MM.1S (cell line): ENCODE data around the gene BCAS3.

Experiments used
- DNase-seq: peaks from one replicate; pipeline ENCODE4 v3.0.0-alpha.2; 2015
- H2AFZ ChIP-seq: fragments of 300-600 bp; sonication (generic); 2 replicates; pipeline ENCODE4 v1.6.0; 2016; ENCODE audit warnings: antibody characterized with exemption, low read length
- H3F3A ChIP-seq: fragments of 300-600 bp; sonication (generic); 2 replicates; pipeline ENCODE4 v1.6.1; 2016; ENCODE audit warnings: mild to moderate bottlenecking, antibody characterized with exemption, low read length, moderate library complexity, mixed read lengths; ENCODE audit not compliant: insufficient read depth
- H3K27ac ChIP-seq: fragments of 300-600 bp; sonication (generic); 2 replicates; pipeline ENCODE4 v1.5.1; 2016; ENCODE audit warnings: mild to moderate bottlenecking, low read length
- H3K27me3 ChIP-seq: fragments of 300-600 bp; sonication (generic); replicated peaks from 2 replicates; pipeline ENCODE4 v1.6.0; 2016; ENCODE audit warnings: low read length; ENCODE audit not compliant: insufficient read depth
- H3K36me3 ChIP-seq: fragments of 300-600 bp; sonication (generic); replicated peaks from 2 replicates; pipeline ENCODE4 v1.6.1; 2016; ENCODE audit warnings: mild to moderate bottlenecking, low read length, mixed read lengths; ENCODE audit not compliant: insufficient read depth
- H3K4me1 ChIP-seq: fragments of 300-600 bp; sonication (generic); 2 replicates; pipeline ENCODE4 v1.6.1; 2016; ENCODE audit warnings: low read length, mixed read lengths
- H3K4me2 ChIP-seq: fragments of 300-600 bp; sonication (generic); 2 replicates; pipeline ENCODE4 v1.6.0; 2016; ENCODE audit warnings: low read depth, low read length
- H3K4me3 ChIP-seq: fragments of 300-600 bp; sonication (generic); 2 replicates; pipeline ENCODE4 v1.5.1; 2016; ENCODE audit warnings: low read length, mixed read lengths
- H3K79me2 ChIP-seq: fragments of 300-600 bp; sonication (generic); 2 replicates; pipeline ENCODE4 v1.6.1; 2016; ENCODE audit warnings: mixed run types, low read length, mixed read lengths
- H3K9ac ChIP-seq: fragments of 300-600 bp; sonication (generic); 2 replicates; pipeline ENCODE4 v1.6.1; 2016; ENCODE audit warnings: low read length, mixed read lengths
- H3K9me2 ChIP-seq: fragments of 300-600 bp; sonication (generic); replicated peaks from 2 replicates; pipeline ENCODE4 v1.6.1; 2016; ENCODE audit warnings: mild to moderate bottlenecking, low read length, mixed read lengths; ENCODE audit not compliant: insufficient read depth
- H3K9me3 ChIP-seq: fragments of 300-600 bp; sonication (generic); replicated peaks from 2 replicates; pipeline ENCODE4 v1.6.1; 2016; ENCODE audit warnings: mild to moderate bottlenecking, low read length, mixed read lengths; ENCODE audit not compliant: insufficient read depth
- H4K20me1 ChIP-seq: fragments of 300-600 bp; sonication (generic); 2 replicates; pipeline ENCODE4 v1.6.1; 2016; ENCODE audit warnings: mild to moderate bottlenecking, low read length, moderate library complexity, mixed read lengths; ENCODE audit not compliant: insufficient read depth
- CTCF ChIP-seq: fragments of 300-600 bp; sonication (generic); IDR thresholded peaks from 2 replicates; pipeline ENCODE4 v1.5.1; 2016; ENCODE audit warnings: antibody characterized with exemption, low read length, mixed read lengths
- EZH2 ChIP-seq: fragments of 300-600 bp; sonication (generic); optimal IDR thresholded peaks from 2 replicates; pipeline ENCODE3; 2017; ENCODE audit warnings: low read depth, mild to moderate bottlenecking, antibody characterized with exemption, low read length, mixed read lengths
- EZH2phosphoT487 ChIP-seq: fragments of 300-600 bp; sonication (generic); IDR thresholded peaks from 2 replicates; pipeline ENCODE4 v1.6.1; 2018; ENCODE audit warnings: antibody characterized with exemption, low read length

BCAS3 gene

GRCh38 chr17:61133853-61134252 is 456.2 kb downstream of the BCAS3 start:
- no peaks in the 10 kb centered on the region for H4K20me1 ChIP-seq
- H3K9me3 ChIP-seq = no peaks in the 10 kb centered on the region
- no peak for DNase-seq
- H3K4me2 ChIP-seq = no peak overlapping the region
- no peak overlapping the region for H3K4me3 ChIP-seq
- H3K9ac ChIP-seq = no peak overlapping the region
- H3K27ac ChIP-seq = no peak overlapping the region
- TF ChIP-seq EZH2 (no peak), EZH2phosphoT487 (no peak), CTCF (no peak)
- no peaks in the 10 kb centered on the region for H3K79me2 ChIP-seq
- H3K36me3 ChIP-seq = no peaks in the 10 kb centered on the region
- no peaks in the 10 kb centered on the region for H3K9me2 ChIP-seq
- H3F3A ChIP-seq = peaks cover 1% of the 10 kb centered on the region; the same call in 1 of the 2 replicates
- no peak overlapping the region for H2AFZ ChIP-seq
- H3K27me3 ChIP-seq = no peaks in the 10 kb centered on the region
- peaks cover 5% of the 10 kb centered on the region for H3K4me1 ChIP-seq

- no peaks in the 10 kb centered on the region for H3K79me2 ChIP-seq
- H3K9me3 ChIP-seq = no peaks in the 10 kb centered on the region
- no peaks in the 10 kb centered on the region for H3K36me3 ChIP-seq
- peaks cover 9% of the 10 kb centered on the region for H3F3A ChIP-seq
- TF ChIP-seq CTCF = no peak
- TF ChIP-seq EZH2phosphoT487 = no peak
- no peak for TF ChIP-seq EZH2
- no peak overlapping the region for H3K9ac ChIP-seq
- H3K4me2 ChIP-seq = no peak overlapping the region
- no peaks in the 10 kb centered on the region for H4K20me1 ChIP-seq
- H3K27me3 ChIP-seq = no peaks in the 10 kb centered on the region
- H2AFZ ChIP-seq = no peak overlapping the region
- H3K4me3 ChIP-seq = no peak overlapping the region
- H3K27ac ChIP-seq = no peak overlapping the region
- no peak for DNase-seq
- H3K4me1 ChIP-seq = peaks cover 11% of the 10 kb centered on the region
- H3K9me2 ChIP-seq = no peaks in the 10 kb centered on the region
These were observed 457.0 kb downstream of the BCAS3 start for GRCh38 chr17:61134551-61135235.

- Histone ChIP-seq H3K79me2 (no peaks in the 10 kb centered on the region), H3K9ac (no peak overlapping the region), H3K4me2 (no peak overlapping the region), H3K9me2 (no peaks in the 10 kb centered on the region), H3F3A (peaks cover 9% of the 10 kb centered on the region), H2AFZ (no peak overlapping the region), H4K20me1 (no peaks in the 10 kb centered on the region), H3K4me3 (no peak overlapping the region), H3K4me1 (peaks cover 12% of the 10 kb centered on the region), H3K27ac (no peak overlapping the region), H3K27me3 (no peaks in the 10 kb centered on the region), H3K36me3 (no peaks in the 10 kb centered on the region), H3K9me3 (no peaks in the 10 kb centered on the region)
- TF ChIP-seq CTCF (no peak), EZH2phosphoT487 (no peak), EZH2 (no peak)
- no peak for DNase-seq
These were observed 458.1 kb downstream of the BCAS3 start for GRCh38 chr17:61135782-61136181.
